CD4-positive, alpha-beta T cell treated with Interleukin-15 for 1 hour (primary cell): ENCODE results near the gene ZFP3.
"Not testable (repeated sequence)": the region's sequence is repeated elsewhere in the genome, so short reads cannot be mapped to it uniquely, and the experiment has no call there.

Experiments used
- DNase-seq: peaks from one replicate; pipeline ENCODE4 v3.0.0-alpha.2; 2020

ZFP3 gene

DNA sequence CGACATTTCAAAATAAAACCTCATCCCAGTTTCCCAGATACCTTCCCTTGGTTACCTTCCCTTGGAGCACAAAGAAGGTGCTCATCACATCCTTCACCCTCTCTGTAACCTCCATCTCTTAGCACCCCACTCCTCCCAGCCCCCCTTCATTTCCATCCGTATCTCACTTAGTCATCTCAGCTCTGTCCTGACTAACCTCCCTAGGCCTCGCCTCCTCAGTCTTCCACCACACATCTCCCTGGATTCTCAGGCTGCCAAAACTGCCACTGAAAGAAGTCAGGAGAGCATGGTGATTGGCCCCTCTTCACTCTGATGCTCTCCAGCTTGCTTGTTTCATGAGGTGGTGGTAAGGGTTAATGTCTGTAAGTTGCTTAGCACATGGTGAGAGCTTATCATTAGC, 2.3 kb downstream of the ZFP3 start:
- DNase-seq, result no peak

DNA sequence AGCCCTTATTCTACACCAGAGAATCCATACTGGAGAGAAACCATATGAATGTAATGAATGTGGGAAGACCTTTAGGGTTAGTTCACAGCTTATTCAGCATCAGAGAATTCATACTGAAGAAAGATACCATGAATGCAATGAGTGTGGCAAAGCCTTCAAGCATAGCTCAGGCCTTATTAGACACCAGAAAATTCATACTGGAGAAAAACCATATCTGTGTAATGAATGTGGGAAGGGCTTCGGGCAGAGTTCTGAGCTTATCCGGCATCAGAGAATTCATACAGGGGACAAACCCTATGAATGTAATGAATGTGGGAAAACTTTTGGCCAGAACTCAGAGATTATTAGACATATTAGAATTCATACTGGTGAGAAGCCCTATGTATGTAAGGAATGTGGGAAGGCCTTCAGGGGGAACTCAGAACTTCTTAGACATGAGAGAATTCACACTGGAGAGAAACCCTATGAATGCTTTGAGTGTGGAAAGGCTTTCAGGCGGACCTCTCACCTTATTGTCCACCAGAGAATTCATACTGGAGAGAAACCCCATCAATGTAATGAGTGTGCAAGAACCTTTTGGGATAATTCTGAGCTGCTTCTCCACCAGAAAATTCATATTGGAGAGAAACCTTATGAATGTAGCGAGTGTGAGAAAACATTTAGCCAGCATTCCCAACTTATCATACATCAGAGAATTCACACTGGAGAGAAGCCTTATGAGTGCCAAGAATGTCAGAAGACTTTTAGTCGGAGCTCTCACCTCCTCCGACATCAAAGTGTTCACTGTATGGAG, 14.1 kb downstream of the ZFP3 start:
- DNase-seq, result no peak

DNA sequence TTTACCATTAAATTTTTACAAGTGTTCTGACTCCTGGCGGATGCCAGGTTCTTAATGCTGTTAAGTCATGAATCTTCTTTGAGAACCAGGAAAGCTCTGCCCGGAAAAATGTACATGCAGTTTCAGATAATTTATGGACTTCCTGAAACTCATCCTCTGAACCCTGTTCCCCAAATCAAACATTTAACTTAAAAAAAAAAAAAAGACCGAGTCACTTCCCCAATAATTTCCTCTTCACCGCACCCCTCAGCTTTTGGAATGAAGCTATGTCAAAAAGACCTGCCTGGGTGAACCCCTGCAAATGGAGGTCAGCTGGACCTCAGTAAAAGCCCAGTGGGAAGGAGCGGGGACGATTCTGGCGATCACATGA, 18.4 kb downstream of the ZFP3 start:
- DNase-seq, result no peak

DNA sequence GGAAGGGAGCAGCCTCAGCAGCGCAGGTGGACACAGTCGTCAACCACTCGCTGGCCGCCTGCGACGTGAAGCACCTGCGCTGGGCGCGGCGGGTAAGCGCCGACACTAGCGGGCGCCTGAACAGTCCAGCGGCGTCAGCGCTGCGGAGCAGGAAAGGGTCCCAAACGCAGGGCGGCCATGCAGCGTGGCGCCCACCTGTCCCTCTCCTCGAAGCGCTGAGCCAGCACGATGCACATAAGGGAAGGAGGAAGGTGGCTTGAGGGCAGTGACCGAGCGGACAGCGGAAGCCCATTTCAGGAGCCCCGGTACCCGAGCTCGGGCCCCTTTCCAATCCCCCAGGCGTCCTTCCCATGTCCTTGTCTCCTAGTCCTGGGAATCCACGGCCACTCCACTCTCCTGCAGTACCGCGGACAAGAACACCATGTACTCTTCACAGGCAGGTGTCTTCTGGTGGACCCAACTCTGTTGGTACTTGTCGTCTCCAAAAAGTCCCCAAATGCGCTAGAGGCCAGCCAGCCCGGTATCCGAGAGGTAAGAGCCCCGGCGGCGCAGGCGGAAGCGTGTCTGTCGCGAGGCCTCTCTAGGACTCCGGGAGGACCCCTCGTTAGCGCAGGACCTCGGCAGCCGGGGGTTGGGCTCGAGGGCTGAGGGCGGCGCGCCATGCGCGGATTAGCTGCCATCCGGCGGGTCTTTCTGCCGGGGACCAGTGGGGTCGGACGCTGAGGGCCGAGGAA, 19.0 kb downstream of the ZFP3 start:
- DNase-seq, result peak; percentile 71

DNA sequence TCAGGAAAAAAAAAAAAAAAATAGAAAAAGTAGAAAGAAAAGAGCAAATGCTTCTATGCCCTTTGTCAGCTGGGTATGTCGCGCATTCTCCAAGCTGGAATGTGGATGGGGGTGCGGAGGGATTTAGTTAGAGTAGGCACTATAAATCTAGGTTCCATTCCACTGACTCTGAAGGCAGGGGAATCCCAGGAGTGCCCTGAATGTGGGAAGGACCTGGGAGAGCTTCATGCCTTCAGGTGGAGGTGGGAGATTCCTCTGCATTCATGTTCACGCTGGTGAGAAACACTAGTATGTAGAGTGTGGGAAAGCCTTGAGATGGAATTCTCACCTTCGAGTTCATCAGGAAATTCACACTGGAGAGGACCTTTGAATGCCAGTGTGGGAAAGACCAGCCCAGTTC, 21.0 kb downstream of the ZFP3 start:
- no peak for DNase-seq

DNA sequence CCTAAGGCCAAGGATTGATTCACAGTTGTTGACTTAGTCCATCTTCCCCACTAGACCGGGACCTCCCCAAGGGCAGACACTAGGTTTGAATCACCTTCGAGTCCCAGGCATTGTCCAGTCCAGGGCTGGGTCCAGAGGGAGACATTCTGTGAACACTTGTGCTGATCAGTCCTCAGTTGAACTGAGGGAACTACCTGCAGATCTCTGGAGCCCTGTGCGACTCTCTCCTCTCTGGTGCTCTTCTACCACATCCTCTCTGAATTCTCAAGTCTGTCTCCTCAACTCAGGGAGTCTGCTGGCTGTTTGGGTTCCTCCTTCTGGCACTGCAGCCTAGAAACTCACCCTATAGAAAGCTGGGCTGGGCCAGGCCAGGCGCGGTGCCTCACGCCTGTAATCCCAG, 22.6 kb downstream of the ZFP3 start:
- DNase-seq, result no peak

DNA sequence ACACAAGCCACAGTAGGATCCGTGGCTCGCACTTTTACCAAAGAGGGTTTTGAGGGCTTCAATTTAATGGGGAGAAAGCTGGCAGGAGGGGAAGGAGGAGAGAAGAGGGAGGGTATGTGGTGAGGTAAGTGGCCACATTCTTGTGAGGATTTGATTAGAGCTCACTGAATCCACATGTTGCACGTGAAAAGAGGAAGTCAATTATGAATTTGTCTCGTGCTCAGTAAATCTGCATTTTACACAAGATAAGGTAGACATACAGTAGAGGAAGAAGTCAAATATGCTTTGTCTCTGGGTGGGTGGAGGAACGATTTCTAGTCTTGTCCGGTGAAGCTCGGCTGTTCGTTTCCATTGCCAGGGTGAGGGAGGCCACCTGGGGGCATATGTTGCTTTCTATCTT, 32.5 kb downstream of the ZFP3 start:
- DNase-seq, result no peak

DNA sequence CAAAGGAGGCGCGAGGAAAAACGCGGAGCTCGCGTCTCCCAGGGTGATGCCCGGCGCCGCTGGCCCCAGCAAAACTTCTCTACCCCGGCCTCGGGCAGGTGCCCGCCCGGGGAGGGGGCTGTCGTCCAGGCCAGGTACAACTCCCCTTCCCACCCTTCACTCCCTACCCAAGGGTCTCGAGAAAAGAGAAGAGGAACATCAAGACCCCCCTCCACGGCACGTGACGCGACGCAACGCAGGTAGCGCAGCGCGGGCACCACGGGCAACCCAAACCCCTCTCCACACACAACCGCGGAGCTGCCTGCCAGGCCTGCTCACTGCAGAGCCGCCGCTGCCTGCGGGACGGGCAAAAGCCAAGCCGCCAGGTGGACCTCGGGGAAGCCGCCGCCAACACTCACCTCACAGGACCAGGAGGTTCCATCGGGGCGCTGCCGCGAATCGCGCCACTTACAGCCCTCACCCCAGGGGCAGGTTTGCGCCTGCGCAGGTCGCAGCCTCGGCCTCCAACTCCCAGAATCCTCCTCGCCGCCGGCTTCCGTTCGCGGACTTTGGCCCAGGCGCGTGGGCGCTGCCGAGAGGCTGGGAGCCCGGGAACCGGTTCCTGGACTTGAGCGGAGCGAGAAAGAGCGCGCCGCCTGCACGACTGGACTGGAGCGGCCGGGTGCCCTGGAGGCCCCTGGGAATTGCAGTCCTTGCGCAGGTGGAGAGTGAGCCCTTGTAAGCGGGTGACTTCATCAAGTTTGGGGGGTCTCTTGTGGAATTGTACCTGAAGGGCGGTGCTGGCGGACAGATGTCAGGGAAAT, 33.3 kb downstream of the ZFP3 start, which contains the start of gene ZNF232:
ZNF232 (minus strand) TSS at position 477 of the 803 bp plus-strand sequence; CDS start at position 421, 56 bp downstream.
- DNase-seq, result peak; percentile 90

DNA sequence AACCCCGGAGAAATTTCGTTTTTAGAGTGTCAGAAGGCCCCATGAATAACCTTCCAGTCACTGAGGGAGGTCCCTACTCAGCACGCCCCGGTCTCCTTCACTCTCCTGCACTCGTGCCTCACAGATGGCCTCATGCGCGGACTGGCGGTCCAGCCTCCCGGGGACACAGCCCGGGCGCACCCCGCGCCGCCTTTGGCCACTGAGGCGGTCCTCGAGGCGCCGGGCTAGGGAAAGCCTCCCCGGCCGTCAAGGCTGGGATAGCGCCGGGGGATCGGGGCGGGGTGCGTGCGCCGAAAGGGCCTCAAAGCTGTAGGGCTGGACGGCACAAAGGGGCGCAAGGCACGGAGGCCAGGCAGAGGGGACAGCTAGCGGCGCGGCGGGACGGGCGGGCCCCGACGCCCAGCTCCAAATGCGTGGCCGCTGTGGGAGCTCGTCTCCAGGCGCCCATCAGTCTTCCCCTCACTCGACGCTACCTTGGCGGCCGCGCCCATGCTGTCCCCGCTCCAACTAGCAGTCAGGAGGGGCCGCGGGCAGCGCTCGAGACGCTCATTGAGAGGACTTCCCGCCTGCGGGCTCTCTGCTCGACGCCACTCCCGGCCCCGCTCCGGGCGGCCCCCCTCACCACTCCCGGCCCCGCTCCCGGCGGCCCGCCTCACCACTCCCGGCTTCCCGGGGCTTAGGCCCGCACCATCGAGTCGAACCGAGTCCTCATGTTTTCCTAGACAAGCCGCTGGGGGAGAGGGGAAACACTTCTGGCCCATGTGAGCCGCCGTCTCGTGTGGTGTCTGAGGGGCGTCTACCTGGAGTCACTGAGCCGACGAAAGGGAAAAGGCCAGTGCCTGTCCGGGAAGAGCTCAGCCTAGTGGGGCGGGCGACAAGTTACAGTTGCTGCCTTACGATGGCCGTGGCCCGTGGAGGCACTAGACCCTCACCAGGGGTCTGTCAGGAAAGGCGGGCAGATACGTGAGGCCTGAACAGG, 37.7 kb downstream of the ZFP3 start, which contains the start of gene USP6:
USP6 (plus strand) TSS at position 360 of the 979 bp plus-strand sequence. CDS start 14,336 bp downstream, outside the sequence.
- no peak for DNase-seq

DNA sequence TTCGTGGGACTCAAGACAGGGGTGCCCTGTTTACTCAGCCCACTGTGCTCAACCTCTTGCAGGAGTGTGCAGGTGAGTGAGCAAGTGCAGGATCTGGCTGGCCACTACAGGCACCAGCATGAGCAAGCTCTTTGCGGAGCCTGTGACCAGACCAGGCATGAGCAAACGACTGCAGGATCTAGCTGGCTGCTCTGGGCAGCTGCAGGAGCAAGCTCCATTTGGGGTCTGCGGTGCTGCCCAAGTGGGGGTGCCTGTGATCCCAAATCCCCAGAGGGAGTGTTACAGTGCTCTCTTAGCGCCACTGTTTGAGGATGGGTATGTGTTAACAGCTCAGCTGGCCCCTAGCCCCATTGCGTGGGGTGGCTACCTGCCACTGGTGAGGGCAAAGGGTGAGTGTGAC, 40.0 kb downstream of the ZFP3 start:
- DNase-seq, result no peak

DNA sequence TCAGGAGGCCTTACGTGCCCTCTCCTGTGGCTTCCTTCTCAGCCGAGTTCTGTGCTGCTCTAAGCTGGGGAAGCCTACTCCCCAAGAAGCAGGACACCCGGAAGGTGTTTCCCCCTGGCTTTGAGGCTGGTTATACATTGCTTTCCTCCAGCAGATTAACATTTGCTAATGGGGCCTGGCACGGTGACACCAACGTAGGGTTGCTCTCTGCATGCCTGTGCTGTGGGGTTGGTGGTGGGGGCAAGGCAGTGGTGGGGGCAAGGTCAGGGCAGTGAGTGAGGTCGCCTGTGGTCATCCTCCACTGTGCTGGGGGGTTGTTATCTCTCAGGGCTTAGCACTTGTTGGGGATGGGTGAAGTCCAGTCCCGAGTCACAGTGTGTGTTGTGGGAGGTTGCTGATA, 41.8 kb downstream of the ZFP3 start:
- no peak for DNase-seq

DNA sequence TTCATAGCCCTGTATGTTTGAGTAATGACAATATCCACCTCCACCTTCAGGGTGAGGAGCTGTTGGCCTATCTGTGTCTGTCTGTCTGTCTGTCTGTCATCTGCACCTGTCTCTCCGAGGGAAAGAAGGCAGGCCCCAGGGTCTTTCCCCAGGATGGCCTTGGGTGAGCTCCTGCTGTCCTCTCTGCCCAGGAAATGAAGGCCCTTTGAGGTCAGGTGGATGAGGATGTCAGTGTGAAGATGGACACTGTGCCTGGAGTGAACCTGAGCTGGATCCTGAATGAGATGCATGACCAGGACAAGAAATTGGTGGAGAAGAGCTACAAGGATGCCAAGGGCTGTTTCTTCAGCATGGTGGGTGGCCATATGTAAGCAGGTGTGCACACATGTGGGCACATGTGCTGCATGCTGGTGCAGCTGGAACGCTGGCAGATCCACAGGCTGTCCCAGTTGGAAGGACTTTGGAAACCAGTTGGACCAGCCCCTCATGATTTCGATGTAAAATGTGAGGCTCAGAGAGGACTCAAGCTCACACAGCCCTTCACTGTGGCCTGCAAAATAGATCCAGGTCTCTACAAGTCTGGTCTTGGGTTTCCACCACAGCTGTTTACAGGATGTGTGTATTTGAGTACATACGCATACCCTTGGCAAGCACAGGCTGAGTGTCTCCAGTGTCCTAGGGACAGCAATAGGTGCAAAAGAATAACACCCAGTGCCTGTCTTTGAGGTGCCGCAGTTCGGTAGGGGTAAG, 42.3 kb downstream of the ZFP3 start:
- not testable (repeated sequence) for DNase-seq

DNA sequence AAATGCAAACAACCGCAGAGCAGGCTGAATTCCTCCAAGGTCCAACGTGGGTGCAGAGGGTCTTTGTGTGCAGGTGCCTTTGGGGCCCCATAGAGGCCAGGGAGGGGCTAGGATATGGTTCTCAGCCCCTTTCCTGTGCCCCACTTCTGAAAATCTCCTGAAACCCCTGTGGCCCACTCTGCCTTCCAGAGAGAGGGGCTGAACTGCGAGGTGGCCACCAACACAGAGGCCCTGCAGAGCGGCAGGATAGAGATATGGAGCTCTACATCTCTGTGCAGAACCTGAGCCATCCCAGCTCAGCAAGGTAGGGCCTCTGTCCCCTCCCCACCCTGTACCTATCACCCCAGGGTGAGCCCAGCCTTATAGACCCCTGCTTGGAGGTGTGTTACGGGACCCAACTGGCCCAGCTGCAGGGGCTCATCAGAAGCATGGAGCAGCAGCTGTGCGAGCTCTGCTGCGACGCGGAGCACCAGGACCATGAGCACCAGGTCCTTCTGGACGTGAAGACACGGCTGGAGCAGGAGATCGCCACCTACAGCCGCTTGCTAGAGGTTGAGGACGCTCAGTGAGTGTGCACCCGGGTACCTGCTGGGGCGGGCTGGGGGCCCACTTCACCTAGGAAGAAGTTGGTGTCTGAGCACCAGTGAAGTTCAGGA, 43.0 kb downstream of the ZFP3 start:
- no peak for DNase-seq

DNA sequence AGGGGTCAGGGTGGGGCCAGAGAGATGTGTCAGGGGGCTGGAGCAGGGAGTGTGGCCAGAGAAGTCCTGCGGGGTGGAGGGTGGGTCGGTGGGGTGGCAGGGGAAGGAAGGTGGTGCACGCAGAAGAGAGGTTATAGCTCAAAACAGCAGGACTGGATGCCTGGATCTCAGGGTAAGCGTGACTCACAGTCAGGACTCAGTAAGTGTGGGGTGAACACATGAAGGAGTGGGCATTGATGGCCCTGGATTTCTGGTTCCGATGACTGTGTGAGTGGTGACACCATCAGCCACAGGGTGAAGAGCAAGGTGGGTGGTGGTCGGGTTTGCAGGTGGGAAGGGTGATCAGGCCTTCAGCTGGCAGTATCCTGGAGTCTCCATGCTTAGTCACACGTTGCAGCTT, 43.8 kb downstream of the ZFP3 start:
- DNase-seq, result not testable (repeated sequence)

DNA sequence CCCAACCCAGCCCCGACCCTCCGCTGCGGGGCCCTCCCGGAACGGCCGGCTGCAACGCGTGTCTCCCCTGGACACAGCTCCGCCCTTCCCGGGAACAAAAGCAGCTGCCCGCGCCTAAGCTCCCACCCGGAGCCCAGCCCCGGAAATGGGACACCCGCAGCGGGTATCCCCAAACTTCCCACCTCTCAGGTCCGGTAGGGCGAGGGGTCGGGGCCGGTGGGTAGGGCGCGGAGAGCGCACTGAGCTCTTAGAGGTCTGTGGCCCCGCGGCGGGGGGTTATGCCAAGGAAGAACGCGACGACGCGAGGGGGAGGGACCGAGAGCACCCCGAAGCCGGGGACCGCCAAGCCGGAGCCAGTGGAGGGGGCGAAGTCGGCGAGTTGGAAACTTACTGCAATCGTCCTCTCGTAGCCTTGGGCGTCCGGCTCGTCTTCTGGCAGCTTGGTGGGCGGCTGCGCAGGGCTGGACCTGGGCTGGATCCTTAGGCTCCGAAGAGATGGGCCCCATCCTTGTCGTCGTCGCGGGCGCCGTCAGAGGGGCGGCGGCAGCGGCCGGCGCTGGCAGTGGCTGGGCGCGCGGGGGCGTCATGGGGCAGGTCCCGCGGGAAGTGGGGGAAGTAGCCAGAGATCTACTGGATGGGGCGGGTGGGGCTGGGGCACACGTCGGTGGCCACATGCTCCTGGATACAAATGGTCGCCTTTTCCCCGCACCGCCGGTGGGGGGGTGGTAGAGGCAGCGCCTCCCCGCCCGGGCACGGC, 44.5 kb downstream of the ZFP3 start:
- DNase-seq, result no peak

DNA sequence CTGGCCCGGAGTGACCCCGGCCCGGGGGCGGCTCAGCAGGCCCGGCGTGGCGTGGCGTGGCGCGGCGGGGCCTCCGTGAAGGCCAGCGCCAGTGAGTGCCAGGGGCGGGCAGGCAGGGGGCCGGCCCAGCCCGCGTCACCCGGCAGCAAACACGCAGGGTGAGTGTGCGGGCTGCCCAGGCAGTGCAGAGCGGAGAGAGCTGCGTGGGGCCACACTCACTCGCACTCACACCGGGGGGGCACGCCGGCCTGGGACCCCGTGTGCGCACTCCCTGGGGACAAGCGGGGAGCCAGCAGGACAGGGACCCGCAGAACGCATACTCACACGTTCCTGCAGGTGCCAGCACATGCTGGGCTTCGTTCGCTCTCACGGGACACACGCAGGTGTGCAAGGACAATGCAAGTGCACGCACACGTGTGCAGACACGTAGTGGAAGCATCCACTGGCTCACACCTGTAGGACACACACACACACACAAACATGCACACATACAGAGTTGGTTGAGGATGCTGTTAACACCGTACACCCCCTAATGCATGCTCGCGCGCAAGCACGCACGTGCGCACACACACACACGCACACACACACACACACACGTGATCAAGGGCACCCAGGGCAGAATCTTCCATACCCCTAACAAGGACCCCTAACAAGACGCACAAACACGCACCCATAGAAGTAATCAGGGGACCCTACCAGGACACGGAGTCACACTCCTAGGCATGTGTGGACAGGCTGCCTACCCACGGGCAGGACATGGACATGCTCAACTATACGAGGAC, 45.3 kb downstream of the ZFP3 start:
- no peak for DNase-seq

DNA sequence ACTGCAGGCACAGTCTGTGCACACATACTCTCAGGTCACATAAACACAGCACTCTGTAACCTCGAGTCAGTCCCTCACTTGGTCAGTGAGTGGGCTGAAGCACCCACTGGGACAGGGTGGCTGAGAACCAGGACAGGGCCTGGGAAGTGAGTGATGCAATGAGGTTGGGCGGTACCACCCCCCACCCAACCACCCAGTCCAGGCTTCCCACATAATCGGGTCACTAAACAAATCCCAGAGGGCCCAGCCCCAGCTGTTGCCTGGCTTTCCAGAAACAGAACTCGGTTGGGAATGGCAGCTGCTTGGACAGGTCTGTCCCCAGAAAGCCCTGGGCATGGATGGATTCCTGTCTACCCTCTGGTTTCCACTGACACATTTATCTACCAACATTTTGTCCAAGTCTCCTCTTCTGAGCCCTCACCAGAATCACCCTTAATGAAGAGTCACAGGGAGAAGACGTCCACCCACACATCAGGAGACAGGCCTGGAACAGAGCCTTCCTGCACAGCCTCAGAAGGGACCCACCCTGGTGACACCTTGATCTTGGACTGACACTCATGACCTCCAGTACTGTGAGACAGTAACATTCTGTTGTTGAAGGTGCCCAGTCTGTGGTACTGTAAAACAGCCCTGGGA, 46.0 kb downstream of the ZFP3 start:
- DNase-seq, result not testable (repeated sequence)

DNA sequence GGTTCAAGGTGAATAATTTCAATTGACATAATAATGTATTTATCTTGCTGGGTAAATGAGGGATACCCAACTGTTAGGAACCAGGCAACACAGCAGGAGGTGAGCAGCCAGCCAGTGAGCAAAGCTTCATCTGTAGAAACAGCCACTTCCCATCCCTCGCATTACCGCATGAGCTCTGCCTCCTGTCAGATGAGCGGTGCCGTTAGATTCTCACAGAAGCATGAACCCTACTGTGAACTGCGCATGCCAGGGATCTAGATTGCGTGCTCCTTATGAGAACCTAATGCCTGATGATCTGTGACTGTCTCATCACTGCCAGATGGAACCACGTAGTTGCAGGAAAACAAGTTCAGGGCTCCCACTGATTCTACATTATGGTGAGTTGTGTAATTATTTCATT, 46.6 kb downstream of the ZFP3 start:
- DNase-seq, result not testable (repeated sequence)
